Transverse colon (tissue), 3 donors: ENCODE data around the gene SCAF1.

Experiments used
- POLR2A ChIP-seq: fragments of 450-650 bp; IDR thresholded peaks from one replicate; pipeline ENCODE4 v1.6.1; 2016; ENCODE audit warnings: antibody characterized with exemption, mild to moderate bottlenecking, moderate library complexity
- POLR2AphosphoS5 ChIP-seq, 3 donors: sonication (generic); formaldehyde crosslinking; IDR thresholded peaks; one replicate each; pipeline ENCODE4 v1.6.1; 2016; ENCODE audit warnings: antibody characterized with exemption in 3 of 3

DNA sequence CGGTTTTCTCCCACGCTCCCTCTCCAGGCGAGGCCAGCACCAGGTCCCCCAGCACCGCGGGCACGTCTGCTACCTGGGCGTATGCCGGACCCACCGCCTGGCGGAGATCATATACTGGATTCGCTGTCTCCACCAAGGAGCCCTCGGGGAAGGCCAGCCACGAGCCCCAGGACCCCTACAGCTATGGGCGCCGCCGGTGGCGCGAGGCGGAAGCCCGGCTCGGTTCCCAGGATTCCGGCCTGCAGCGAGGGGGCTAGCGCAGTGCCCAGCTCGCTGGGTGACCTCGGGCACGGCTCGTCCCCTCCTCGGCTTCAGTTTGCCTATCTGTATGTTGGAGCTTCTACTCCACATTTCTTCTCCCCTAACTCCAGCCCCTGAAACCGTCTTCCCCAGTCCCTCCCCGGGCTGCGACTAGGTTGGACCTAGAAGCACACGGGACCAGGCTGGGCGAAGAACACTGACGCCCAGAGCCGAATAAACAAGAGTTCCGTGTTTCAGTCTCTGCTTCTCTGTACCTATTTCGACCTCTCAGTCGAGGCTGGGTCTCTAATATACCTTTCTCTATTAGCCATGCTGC is 48.2 kb downstream of the SCAF1 start:
- TF ChIP-seq POLR2AphosphoS5 (IDR thresholded peaks at IDR 0.05) (no peak), POLR2A (no peak)
